GM18508 (cell line): Measurements from ENCODE around the gene RASL10B.

Experiments
- ATAC-seq: cut with Tn5 transposase; IDR thresholded peaks from one replicate; pipeline ENCODE4 v1.9.1; 2021; ENCODE audit warnings: moderate number of reproducible peaks; ENCODE audit not compliant: insufficient read depth, unreplicated experiment

RASL10B gene

DNA sequence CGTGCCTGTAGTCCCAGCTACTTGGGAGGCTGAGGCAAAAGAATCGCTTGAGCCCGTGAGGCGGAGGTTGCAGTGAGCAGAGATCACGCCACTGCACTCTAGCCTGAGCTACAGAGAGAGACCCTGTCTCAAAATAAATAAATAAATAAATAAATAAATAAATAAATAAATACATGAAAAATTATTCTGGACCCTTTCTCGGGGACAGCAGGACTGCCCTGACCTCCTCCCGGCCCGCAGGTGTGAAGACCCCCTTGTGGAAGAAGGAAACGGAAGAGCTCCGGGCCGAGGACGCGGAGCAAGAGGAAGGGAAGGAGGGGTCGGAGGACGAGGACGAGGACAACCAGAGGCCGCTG is 32.3 kb downstream of the RASL10B start:
- no peak for ATAC-seq

GRCh38 chr17:35764123-35764991 is 32.9 kb downstream of the RASL10B start:
- no peak for ATAC-seq

DNA sequence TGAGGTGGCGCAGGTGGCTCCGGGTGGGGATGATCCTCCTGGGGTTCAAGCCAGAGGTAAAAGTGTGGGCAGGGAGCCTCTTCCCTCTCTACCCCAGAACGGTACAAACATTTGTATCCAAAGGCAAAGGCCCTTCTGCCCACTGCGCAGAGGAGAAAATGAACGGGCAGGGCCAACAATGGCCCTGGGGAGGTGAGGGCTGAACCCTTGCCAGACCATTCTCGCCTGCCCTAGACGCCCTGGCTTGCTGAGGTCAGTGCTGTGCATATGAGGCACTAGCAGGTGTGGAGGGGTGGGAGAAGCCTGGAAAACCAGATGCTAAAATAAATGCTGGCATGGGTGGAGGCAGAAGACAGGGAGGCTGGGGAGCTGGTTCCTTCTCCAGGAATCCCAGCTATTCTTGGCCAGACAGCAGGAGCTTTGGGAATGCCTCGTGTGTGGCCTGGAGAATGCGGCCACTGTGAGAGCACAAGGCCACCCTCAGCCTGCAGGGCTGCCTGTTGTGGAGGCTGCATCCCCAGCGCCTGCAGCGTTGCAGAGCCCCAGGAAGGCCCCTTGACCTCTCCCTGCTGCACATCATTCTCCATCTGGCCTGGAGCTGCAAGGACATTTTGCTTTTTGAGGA is 33.8 kb downstream of the RASL10B start:
- ATAC-seq: no peak

DNA sequence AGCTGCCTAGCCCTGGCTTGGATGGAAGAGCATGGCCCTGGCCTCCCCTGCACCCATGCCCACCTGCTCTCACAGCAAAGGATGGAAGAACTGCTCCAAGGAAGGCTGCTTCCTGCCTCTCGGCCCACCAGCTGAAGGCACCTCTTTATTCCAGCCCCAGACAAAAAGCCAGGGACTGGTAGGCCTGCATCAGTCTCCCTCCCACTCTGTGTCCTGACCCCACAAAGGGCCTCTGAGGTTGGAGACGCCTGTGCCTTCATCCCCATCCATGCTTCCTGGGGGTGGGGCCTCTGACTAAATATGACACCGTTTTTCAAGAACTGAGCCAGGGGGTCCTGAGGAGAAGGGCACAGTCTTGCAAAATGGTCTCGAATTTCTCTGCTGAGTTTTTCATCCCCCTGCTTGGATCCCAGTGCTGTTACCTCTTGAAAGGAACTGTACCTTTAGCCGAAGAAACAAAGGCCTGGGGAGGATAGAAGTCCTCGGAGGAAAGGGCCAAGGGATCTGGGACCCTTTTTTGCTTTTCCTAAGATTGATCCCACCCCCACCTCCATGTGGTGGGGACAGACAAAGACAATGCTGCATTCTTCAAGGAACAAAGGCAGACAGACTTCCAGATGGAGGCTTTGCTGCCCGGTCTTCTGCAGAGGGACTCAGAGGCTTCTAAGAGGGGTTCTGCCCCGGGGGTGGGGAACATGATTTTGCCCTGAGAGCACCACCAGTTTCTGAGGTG is 34.5 kb downstream of the RASL10B start:
- no peak for ATAC-seq

- no peak for ATAC-seq
Observed at GRCh38 chr17:35766489-35766877, 35.0 kb downstream of the RASL10B start.

DNA sequence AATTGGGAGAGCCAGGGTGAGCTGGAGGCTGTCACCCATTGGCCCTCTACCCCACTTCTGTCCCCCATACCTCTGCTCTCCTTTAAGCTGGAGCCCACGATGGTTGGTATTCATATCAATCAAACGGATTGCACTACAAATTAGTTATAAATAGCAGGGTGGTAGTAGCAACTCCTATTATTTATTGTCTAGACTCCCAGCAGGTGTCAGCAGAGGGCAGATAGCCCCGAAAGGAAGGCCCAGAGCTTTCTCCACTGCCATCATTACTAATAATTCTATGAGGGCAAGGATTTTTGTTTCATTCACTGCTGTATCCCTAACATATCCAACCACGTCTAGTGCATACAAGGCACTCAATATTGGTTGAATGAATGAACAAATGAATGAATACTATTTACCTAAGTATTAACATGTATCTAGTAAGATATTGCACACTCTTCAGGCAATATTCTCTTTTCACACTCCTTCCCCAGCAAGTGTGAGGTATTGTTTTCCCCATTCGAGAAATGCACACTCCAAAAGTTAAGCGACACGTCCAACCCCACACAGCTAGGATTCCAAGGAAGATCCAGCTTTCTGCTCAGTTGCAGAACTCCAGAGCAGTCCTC is 35.6 kb downstream of the RASL10B start:
- no peak for ATAC-seq

GRCh38 chr17:35768797-35769196 is 37.4 kb downstream of the RASL10B start:
- no peak for ATAC-seq

GRCh38 chr17:35769895-35770486 is 38.6 kb downstream of the RASL10B start:
- ATAC-seq: no peak

GRCh38 chr17:35773129-35773528 is 41.7 kb downstream of the RASL10B start:
- no peak for ATAC-seq

GRCh38 chr17:35773679-35774425 is 42.4 kb downstream of the RASL10B start:
- ATAC-seq: no peak

DNA sequence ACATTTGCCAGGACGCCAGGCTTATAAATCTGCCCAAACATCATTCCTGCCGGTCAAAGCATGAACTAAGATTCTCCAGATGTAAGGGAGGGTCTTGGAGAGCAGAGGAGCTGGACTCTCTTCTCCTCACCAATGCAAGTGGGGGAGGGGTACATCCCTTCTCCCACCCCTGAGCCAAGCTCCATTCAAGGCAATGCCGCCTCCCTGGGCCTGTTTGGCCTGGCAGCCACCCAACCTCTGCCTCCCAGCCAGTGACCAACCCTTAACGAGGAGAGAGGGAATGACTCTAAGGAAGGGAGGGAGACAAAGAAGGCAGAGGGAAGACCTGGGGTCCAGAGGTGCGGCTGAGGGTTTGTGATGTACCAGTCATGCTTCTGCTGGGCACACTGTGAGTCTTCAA is 43.1 kb downstream of the RASL10B start:
- no peak for ATAC-seq

GRCh38 chr17:35775039-35775438 is 43.6 kb downstream of the RASL10B start:
- ATAC-seq: no peak

- no peak for ATAC-seq
Observed at GRCh38 chr17:35775583-35775982, 44.1 kb downstream of the RASL10B start.

DNA sequence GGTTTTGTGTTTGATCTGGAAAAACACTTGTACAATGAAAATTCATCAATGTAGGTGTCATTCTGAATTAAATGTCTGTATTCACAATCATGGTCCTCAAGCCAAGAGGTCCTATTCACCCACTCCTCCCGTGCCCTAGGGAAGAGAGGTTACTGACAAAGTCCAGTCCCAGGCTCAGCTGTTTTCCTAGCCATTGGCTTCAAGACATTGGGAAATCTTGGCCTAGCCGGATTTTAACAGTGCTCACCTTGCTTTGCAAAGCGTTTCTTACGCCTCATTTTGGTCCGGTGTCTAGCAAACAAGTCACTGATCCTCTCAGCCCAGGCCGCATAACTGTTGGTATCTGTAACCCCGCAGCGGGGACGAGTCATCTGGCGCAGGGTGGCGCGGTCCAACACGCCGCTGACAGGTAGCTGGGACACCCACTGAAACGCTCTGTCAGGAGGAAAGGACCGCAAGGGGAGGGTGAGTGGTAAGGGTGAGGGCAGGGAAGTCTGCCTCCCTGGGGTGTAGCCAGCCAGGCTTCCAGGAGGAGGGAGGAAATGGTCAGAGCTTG is 47.3 kb downstream of the RASL10B start:
- no peak for ATAC-seq

DNA sequence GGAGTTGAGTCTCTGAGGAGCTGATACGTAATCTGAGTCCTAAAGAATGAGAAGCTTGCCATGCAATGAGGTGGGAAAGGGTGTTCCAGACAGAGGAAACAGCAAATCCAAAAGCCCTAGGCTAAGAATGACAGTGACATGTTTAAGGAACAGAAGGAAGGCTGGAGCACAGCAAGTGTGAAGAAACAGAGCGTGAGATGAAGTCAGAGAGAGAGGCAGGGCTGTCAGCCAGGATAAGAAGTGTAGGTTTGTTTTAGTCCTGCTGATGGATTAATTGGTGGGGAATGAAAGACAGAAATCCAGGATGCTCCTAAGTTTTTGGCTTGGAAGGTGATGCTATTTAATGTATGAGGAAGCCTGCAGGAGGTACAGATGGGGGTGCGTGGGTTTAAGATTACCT is 49.5 kb downstream of the RASL10B start:
- no peak for ATAC-seq

- no peak for ATAC-seq
Observed at GRCh38 chr17:35784895-35785294, 53.5 kb downstream of the RASL10B start.

- no peak for ATAC-seq
Observed at GRCh38 chr17:35786941-35787432, 55.5 kb downstream of the RASL10B start.

GRCh38 chr17:35788477-35789368 is 57.3 kb downstream of the RASL10B start:
- no peak for ATAC-seq
